ENCODE measurements around the gene MBOAT1. TPM values are rescaled to one million over a fixed set of nuclear protein-coding genes. Genes with fewer than 3 reads are reported as not detected.

Gene MBOAT1
- polyA plus RNA-seq, 3 donors = 6.8 to 59.1 (median 8.1) TPM

- WGBS (ENCODE audit: insufficient coverage) = no CpG with 5 or more reads among the region's 2 CpGs
- peaks cover 9% of the 10 kb centered on the region for H4K20me1 ChIP-seq (ENCODE audit: insufficient read depth, low read length)
- H3K4me2 ChIP-seq (replicated peaks; ENCODE audit: extremely low read depth, low read length, poor library complexity, severe bottlenecking) = no peak overlapping the region
- H3K4me3 ChIP-seq (replicated peaks in 1 of 3; ENCODE audit: low read depth in 2 of 3, low read length in 3 of 3) = no peak overlapping the region
- H3K27ac Mint-ChIP-seq = no peak overlapping the region
- H3K9ac ChIP-seq (ENCODE audit: insufficient read depth, low read length, poor library complexity, severe bottlenecking) = no peak overlapping the region
- peaks cover 83 to 94% of the 10 kb centered on the region in 2 donors for H3K36me3 Mint-ChIP-seq
- TF ChIP-seq CTCF (IDR thresholded peaks at IDR 0.05) = no peak
- intact Hi-C loops (cut with micrococcal nuclease) = no loop called here
- no peaks in the 10 kb centered on the region for H3K27me3 ChIP-seq (ENCODE audit: control insufficient read depth in 2 of 2, insufficient read depth in 2 of 2, low read length in 2 of 2)
- no peak overlapping the region for H2AFZ ChIP-seq (ENCODE audit: insufficient read depth, low read depth, low read length, poor library complexity, severe bottlenecking)
- no peak overlapping the region for H3K27ac ChIP-seq (ENCODE audit: low read depth in 1 of 2, low read length in 2 of 2)
- H3K79me2 ChIP-seq (ENCODE audit: insufficient read depth, low read length) = no peaks in the 10 kb centered on the region
- no peaks in the 10 kb centered on the region for H3K9me3 Mint-ChIP-seq
- no peak overlapping the region for H3K4me3 Mint-ChIP-seq
- no peaks in the 10 kb centered on the region for H3K4me1 Mint-ChIP-seq
- DNase-seq = no peak
- no peaks in the 10 kb centered on the region for H3K4me1 ChIP-seq (ENCODE audit: control insufficient read depth in 1 of 2, insufficient read depth in 2 of 2, low read length in 2 of 2)
- H3K36me3 ChIP-seq (replicated peaks in 1 of 2; ENCODE audit: control insufficient read depth in 1 of 2, insufficient read depth in 2 of 2, low read length in 2 of 2) = peaks cover 81 to 92% of the 10 kb centered on the region in 2 donors
- peaks cover 0 to 1% (median 0%) of the 10 kb centered on the region in 3 donors for H3K27me3 Mint-ChIP-seq (ENCODE audit: low read depth in 3 of 3)
- H3K9me3 ChIP-seq (replicated peaks in 1 of 2; ENCODE audit: control insufficient read depth in 1 of 2, insufficient read depth in 1 of 2, low read length in 2 of 2) = no peaks in the 10 kb centered on the region
Observed at GRCh38 chr6:20113649-20114224, 98.5 kb downstream of the MBOAT1 start.

DNA sequence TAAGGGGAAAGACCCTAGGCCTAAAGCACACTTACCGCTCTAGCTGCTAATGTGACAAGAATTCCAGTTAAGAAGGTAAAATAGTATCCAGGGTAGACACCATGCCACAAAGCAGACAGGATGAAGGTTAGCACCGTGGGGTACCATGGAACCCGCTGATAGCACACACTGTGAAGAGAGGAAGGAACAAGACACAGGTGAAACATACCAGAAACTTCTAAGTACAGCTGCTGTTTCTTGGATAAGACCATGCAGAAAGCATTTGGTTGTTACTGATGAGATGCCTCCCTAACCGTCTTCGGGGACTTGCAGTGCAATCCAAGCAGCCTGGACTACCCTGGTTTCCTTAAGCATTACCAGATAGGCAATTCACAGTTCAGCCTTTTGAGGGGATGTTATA, 99.4 kb downstream of the MBOAT1 start:
- intact Hi-C loops (cut with micrococcal nuclease) = no loop called here
- peaks cover 81 to 92% of the 10 kb centered on the region in 2 donors for H3K36me3 ChIP-seq (replicated peaks in 1 of 2; ENCODE audit: control insufficient read depth in 1 of 2, insufficient read depth in 2 of 2, low read length in 2 of 2)
- H3K36me3 Mint-ChIP-seq = peaks cover 80 to 94% of the 10 kb centered on the region in 2 donors
- H3K4me3 ChIP-seq (replicated peaks in 1 of 3; ENCODE audit: low read depth in 2 of 3, low read length in 3 of 3) = no peak overlapping the region
- H3K79me2 ChIP-seq (ENCODE audit: insufficient read depth, low read length) = no peaks in the 10 kb centered on the region
- H3K27me3 Mint-ChIP-seq (ENCODE audit: low read depth in 3 of 3) = peaks cover 0 to 1% (median 0%) of the 10 kb centered on the region in 3 donors
- H3K9me3 ChIP-seq (replicated peaks in 1 of 2; ENCODE audit: control insufficient read depth in 1 of 2, insufficient read depth in 1 of 2, low read length in 2 of 2) = no peaks in the 10 kb centered on the region
- H4K20me1 ChIP-seq (ENCODE audit: insufficient read depth, low read length) = peaks cover 9% of the 10 kb centered on the region
- 98% methylated on average over 5 of the region's 5 CpGs for WGBS (ENCODE audit: insufficient coverage)
- H3K4me1 Mint-ChIP-seq = no peaks in the 10 kb centered on the region
- TF ChIP-seq CTCF (IDR thresholded peaks at IDR 0.05) = no peak
- no peak for DNase-seq
- H3K4me2 ChIP-seq (replicated peaks; ENCODE audit: extremely low read depth, low read length, poor library complexity, severe bottlenecking) = no peak overlapping the region
- H2AFZ ChIP-seq (ENCODE audit: insufficient read depth, low read depth, low read length, poor library complexity, severe bottlenecking) = no peak overlapping the region
- no peaks in the 10 kb centered on the region for H3K4me1 ChIP-seq (ENCODE audit: control insufficient read depth in 1 of 2, insufficient read depth in 2 of 2, low read length in 2 of 2)
- no peak overlapping the region for H3K27ac Mint-ChIP-seq
- H3K4me3 Mint-ChIP-seq = no peak overlapping the region
- H3K27ac ChIP-seq (ENCODE audit: low read depth in 1 of 2, low read length in 2 of 2) = no peak overlapping the region
- no peak overlapping the region for H3K9ac ChIP-seq (ENCODE audit: insufficient read depth, low read length, poor library complexity, severe bottlenecking)
- H3K27me3 ChIP-seq (ENCODE audit: control insufficient read depth in 2 of 2, insufficient read depth in 2 of 2, low read length in 2 of 2) = no peaks in the 10 kb centered on the region
- no peaks in the 10 kb centered on the region for H3K9me3 Mint-ChIP-seq
